ENCODE results near the gene KCNK15. TPM values are rescaled to one million over a fixed set of nuclear protein-coding genes. Genes with fewer than 3 reads are reported as not detected.

The KCNK15 gene
- polyA plus RNA-seq, 1 experiment: 0.82 TPM

- CTCF ChIA-PET: interaction anchor here (0.6 kb wide), 1 partner anchor 212 kb away, joined by 4 read pairs; no protein-coding TSS in a partner anchor
- Histone ChIP-seq H3K4me3 (ENCODE audit: low read depth, low read length) (no peak overlapping the region), H3K36me3 (ENCODE audit: control insufficient read depth, insufficient read depth, low read length) (no peaks in the 10 kb centered on the region), H3K27me3 (ENCODE audit: control insufficient read depth, insufficient read depth, low read length) (peaks cover 2% of the 10 kb centered on the region; the same call in 1 of the 2 replicates)
- no peak for TF ChIP-seq CTCF (IDR thresholded peaks at IDR 0.05; ENCODE audit: insufficient read depth, low read depth, low read length)
- POLR2A ChIA-PET: no interaction called here
- DNase-seq (ENCODE audit: low read depth): no peak
These were observed 50.2 kb downstream of the KCNK15 start for GRCh38 chr20:44795836-44796235.

GRCh38 chr20:44796311-44796710 is 50.6 kb downstream of the KCNK15 start:
- no peak overlapping the region for H3K4me3 ChIP-seq (ENCODE audit: low read depth, low read length)
- DNase-seq (ENCODE audit: low read depth): no peak
- peaks cover 2% of the 10 kb centered on the region; the same call in 1 of the 2 replicates for H3K27me3 ChIP-seq (ENCODE audit: control insufficient read depth, insufficient read depth, low read length)
- CTCF ChIA-PET: interaction anchor here (0.6 kb wide), 1 partner anchor 211 kb away, joined by 4 read pairs; no protein-coding TSS in a partner anchor
- no peaks in the 10 kb centered on the region for H3K36me3 ChIP-seq (ENCODE audit: control insufficient read depth, insufficient read depth, low read length)
- POLR2A ChIA-PET: no interaction called here
- no peak for TF ChIP-seq CTCF (IDR thresholded peaks at IDR 0.05; ENCODE audit: insufficient read depth, low read depth, low read length)

- H3K4me3 ChIP-seq (ENCODE audit: low read depth, low read length): no peak overlapping the region
- peaks cover 2% of the 10 kb centered on the region for H3K27me3 ChIP-seq (ENCODE audit: control insufficient read depth, insufficient read depth, low read length)
- ChIA-PET CTCF (no interaction called here), POLR2A (no interaction called here)
- H3K36me3 ChIP-seq (ENCODE audit: control insufficient read depth, insufficient read depth, low read length): no peaks in the 10 kb centered on the region
- no peak for DNase-seq (ENCODE audit: low read depth)
- TF ChIP-seq CTCF (IDR thresholded peaks at IDR 0.05; ENCODE audit: insufficient read depth, low read depth, low read length): no peak
These were observed 51.2 kb downstream of the KCNK15 start for GRCh38 chr20:44796758-44797457.

GRCh38 chr20:44799691-44800090 is 54.0 kb downstream of the KCNK15 start:
- DNase-seq (ENCODE audit: low read depth): no peak
- Histone ChIP-seq H3K4me3 (ENCODE audit: low read depth, low read length) (no peak overlapping the region), H3K36me3 (ENCODE audit: control insufficient read depth, insufficient read depth, low read length) (no peaks in the 10 kb centered on the region), H3K27me3 (ENCODE audit: control insufficient read depth, insufficient read depth, low read length) (peaks cover 5% of the 10 kb centered on the region)
- CTCF ChIA-PET: interaction anchor here (0.9 to 1.6 kb wide), 4 partner anchors 10 to 33 kb away, joined by 3 to 4 read pairs (median 4); no protein-coding TSS in a partner anchor
- no peak for TF ChIP-seq CTCF (IDR thresholded peaks at IDR 0.05; ENCODE audit: insufficient read depth, low read depth, low read length)
- POLR2A ChIA-PET: no interaction called here

- no peak for DNase-seq (ENCODE audit: low read depth)
- no peaks in the 10 kb centered on the region for H3K36me3 ChIP-seq (ENCODE audit: control insufficient read depth, insufficient read depth, low read length)
- POLR2A ChIA-PET: no interaction called here
- H3K4me3 ChIP-seq (ENCODE audit: low read depth, low read length): no peak overlapping the region
- H3K27me3 ChIP-seq (ENCODE audit: control insufficient read depth, insufficient read depth, low read length): peaks cover 5% of the 10 kb centered on the region
- CTCF ChIA-PET: interaction anchor here (0.5 to 1.6 kb wide), 5 partner anchors 11 to 374 kb away, joined by 3 to 4 read pairs (median 3); partner anchors contain the start of gene PI3
- no peak for TF ChIP-seq CTCF (IDR thresholded peaks at IDR 0.05; ENCODE audit: insufficient read depth, low read depth, low read length)
These were observed 54.9 kb downstream of the KCNK15 start for GRCh38 chr20:44800391-44801046.

Measured in BJ (cell line).